ENCODE results near the gene STEAP3. TPM values are rescaled to one million over a fixed set of nuclear protein-coding genes. Genes with fewer than 3 reads are reported as not detected.

STEAP3 gene
- total RNA-seq, 1 experiment from 2014 or later, result 32.3 TPM

GRCh38 chr2:119291588-119292167, 68.0 kb downstream of the STEAP3 start:
- no peak for TF ChIP-seq POLR2A (IDR thresholded peaks at IDR 0.05; ENCODE audit: borderline replicate concordance, extremely low read depth, insufficient read depth, insufficient read length)
- H3K4me1 ChIP-seq (ENCODE audit: control insufficient read depth in 1 of 2, insufficient read depth in 2 of 2, low read length in 2 of 2), result peaks cover 0 to 9% of the 10 kb centered on the region in 2 experiments; a peak in 1 of 4 replicates
- no TSS peak for BruUV-seq (replicated peaks)
- CTCF ChIA-PET, result interaction anchor here (0.6 to 2.5 kb wide), 17 partner anchors 8 to 410 kb away, joined by 3 to 12 read pairs (median 4); no protein-coding TSS in a partner anchor
- POLR2A ChIA-PET, result no interaction called here
- no peaks in the 10 kb centered on the region for H3K79me2 ChIP-seq (ENCODE audit: insufficient read depth, low read length)
- DNase-seq (ENCODE audit: low read depth, low spot score) (no peak), ATAC-seq (no peak)
- no peaks in the 10 kb centered on the region for H3K27me3 ChIP-seq (ENCODE audit: insufficient read depth, low read length)
- no peaks in the 10 kb centered on the region for H3K9me3 ChIP-seq (ENCODE audit: control insufficient read depth in 1 of 2, insufficient read depth in 1 of 2, low read depth in 1 of 2, low read length in 2 of 2)
- no peaks in the 10 kb centered on the region for H4K20me1 ChIP-seq (ENCODE audit: insufficient read depth)
- no peaks in the 10 kb centered on the region for H3K36me3 ChIP-seq (ENCODE audit: control insufficient read depth in 1 of 2, insufficient read depth in 2 of 2, low read length in 2 of 2)
- no peak overlapping the region for H3K4me2 ChIP-seq (ENCODE audit: low read length)
- RAD21 ChIA-PET (ENCODE audit: low non-redundant PET in 1 of 2, low total read pairs in 2 of 2, uncharacterized antibody in 2 of 2, unreplicated experiment in 2 of 2), result interaction anchor here (0.7 to 1.5 kb wide), 3 partner anchors 58 to 83 kb away, joined by 3 to 6 read pairs (median 4); partner anchors contain the start of gene STEAP3 (in 1 of the 2)
- H3K4me3 ChIP-seq (replicated peaks in 1 of 2; ENCODE audit: low read depth in 1 of 2, low read length in 2 of 2), result no peak overlapping the region
- intact Hi-C loops (cut with micrococcal nuclease), result loop anchor here (1.0 to 10.0 kb wide), 6 partner anchors 57 to 409 kb away; no protein-coding TSS in a partner anchor
- no peaks in the 10 kb centered on the region for H3K9me2 ChIP-seq (ENCODE audit: insufficient read depth)
- H3K27ac ChIP-seq (ENCODE audit: low read depth, low read length), result no peak overlapping the region
- H3K9ac ChIP-seq (ENCODE audit: low read length), result no peak overlapping the region
- no peak overlapping the region for H2AFZ ChIP-seq (ENCODE audit: low read depth, low read length, poor library complexity, severe bottlenecking)

- Histone ChIP-seq H3K4me2 (ENCODE audit: low read length) (no peak overlapping the region), H3K4me1 (ENCODE audit: control insufficient read depth in 1 of 2, insufficient read depth in 2 of 2, low read length in 2 of 2) (peaks cover 0 to 9% of the 10 kb centered on the region in 2 experiments; a peak in 1 of 4 replicates), H3K4me3 (replicated peaks in 1 of 2; ENCODE audit: low read depth in 1 of 2, low read length in 2 of 2) (no peak overlapping the region), H4K20me1 (ENCODE audit: insufficient read depth) (no peaks in the 10 kb centered on the region), H3K9ac (ENCODE audit: low read length) (no peak overlapping the region), H3K9me2 (ENCODE audit: insufficient read depth) (no peaks in the 10 kb centered on the region), H3K9me3 (ENCODE audit: control insufficient read depth in 1 of 2, insufficient read depth in 1 of 2, low read depth in 1 of 2, low read length in 2 of 2) (no peaks in the 10 kb centered on the region), H3K27me3 (ENCODE audit: insufficient read depth, low read length) (no peaks in the 10 kb centered on the region), H3K27ac (ENCODE audit: low read depth, low read length) (no peak overlapping the region), H2AFZ (ENCODE audit: low read depth, low read length, poor library complexity, severe bottlenecking) (no peak overlapping the region), H3K36me3 (ENCODE audit: control insufficient read depth in 1 of 2, insufficient read depth in 2 of 2, low read length in 2 of 2) (no peaks in the 10 kb centered on the region), H3K79me2 (ENCODE audit: insufficient read depth, low read length) (no peaks in the 10 kb centered on the region)
- no peak for TF ChIP-seq MAX (IDR thresholded peaks at IDR 0.05)
- no peak for TF ChIP-seq FOSL1 (IDR thresholded peaks at IDR 0.05; ENCODE audit: low read depth)
- TF ChIP-seq REST (IDR thresholded peaks at IDR 0.05; ENCODE audit: low read depth), result no peak
- TF ChIP-seq YY1 (IDR thresholded peaks at IDR 0.05; ENCODE audit: extremely low read depth, insufficient replicate concordance, low read depth, low read length), result no peak
- no peak for TF ChIP-seq EZH2 (IDR thresholded peaks at IDR 0.05)
- TF ChIP-seq ZNF274 (IDR thresholded peaks at IDR 0.05; ENCODE audit: low read depth, low read length), result no peak
- TF ChIP-seq ATF3 (IDR thresholded peaks at IDR 0.05), result no peak
- no peak for TF ChIP-seq CEBPB (IDR thresholded peaks at IDR 0.05; ENCODE audit: low read depth)
- TF ChIP-seq ELF1 (IDR thresholded peaks at IDR 0.05; ENCODE audit: borderline replicate concordance, low read depth), result no peak
- TF ChIP-seq EZH2phosphoT487 (IDR thresholded peaks at IDR 0.05; ENCODE audit: borderline replicate concordance), result no peak
- no peak for TF ChIP-seq SIN3A (IDR thresholded peaks at IDR 0.05; ENCODE audit: low read depth)
- no peak for ATAC-seq
- BruUV-seq (replicated peaks), result no TSS peak
- intact Hi-C loops (cut with micrococcal nuclease), result loop anchor here (10.0 kb wide), 1 partner anchor 183 kb away; no protein-coding TSS in a partner anchor
- DNase-seq (ENCODE audit: low read depth, low spot score), result no peak
- POLR2A ChIA-PET, result no interaction called here
- RAD21 ChIA-PET (ENCODE audit: low non-redundant PET in 1 of 2, low total read pairs in 2 of 2, uncharacterized antibody in 2 of 2, unreplicated experiment in 2 of 2), result interaction anchor here in 1 of 2 experiments (1.5 kb wide), 1 partner anchor 68 kb away, joined by 4 read pairs; the partner anchor contains the start of gene STEAP3
- CTCF ChIA-PET, result interaction anchor here (0.6 to 2.5 kb wide), 7 partner anchors 27 to 411 kb away, joined by 3 to 12 read pairs (median 4); no protein-coding TSS in a partner anchor
Measured at GRCh38 chr2:119292226-119292625, 68.6 kb downstream of the STEAP3 start.

Measured in HCT116 (cell line).